HUES64 (cell line): ENCODE measurements around the gene INCENP. TPM values are rescaled to one million over a fixed set of nuclear protein-coding genes. Genes with fewer than 3 reads are reported as not detected.
"Not testable (repeated sequence)": the region's sequence is repeated elsewhere in the genome, so short reads cannot be mapped to it uniquely, and the experiment has no call there.

ENCODE experiments used
- H3K27ac ChIP-seq: 2 replicates; pipeline ENCODE4 v1.7.0; 2013; ENCODE audit warnings: low read depth, low read length, inconsistent platforms
- H3K27me3 ChIP-seq: 2 replicates; pipeline ENCODE4 v1.6.1; 2013; ENCODE audit warnings: mild to moderate bottlenecking, low read length; ENCODE audit not compliant: insufficient read depth
- H3K36me3 ChIP-seq: 2 replicates; pipeline ENCODE4 v1.6.1; 2013; ENCODE audit warnings: mild to moderate bottlenecking, low read length; ENCODE audit not compliant: insufficient read depth
- H3K4me1 ChIP-seq: 2 replicates; pipeline ENCODE4 v1.6.1; 2013; ENCODE audit warnings: mild to moderate bottlenecking, low read length, moderate library complexity; ENCODE audit not compliant: insufficient read depth
- H3K4me3 ChIP-seq: 2 replicates; pipeline ENCODE4 v1.5.1; 2013; ENCODE audit warnings: mild to moderate bottlenecking, low read length, moderate library complexity
- H3K9ac ChIP-seq: 2 replicates; pipeline ENCODE4 v1.6.1; 2013; ENCODE audit warnings: mild to moderate bottlenecking, low read depth, low read length
- H3K9me3 ChIP-seq: 2 replicates; pipeline ENCODE4 v1.6.1; 2013; ENCODE audit warnings: low read depth, low read length; ENCODE audit not compliant: insufficient read depth
- WGBS: fragments of 150-250, 120-280 bp; methylation state at CpG from one replicate; pipeline ENCODE4 v1.1.7; 2013; ENCODE audit warnings: missing lambda C conversion rate; 5-methylcytosine and 5-hydroxymethylcytosine counted together
- polyA plus RNA-seq, 2 experiments: library from polyadenylated mRNA; stranded (reverse); fragments of 50-300 nt; gene quantifications; one replicate each; pipeline ENCODE4 v1.2.3, GENCODE V29; 2013

Gene INCENP
- polyA plus RNA-seq (2013, experiment 1 of 2), result 47.6 TPM
- 53.4 TPM for polyA plus RNA-seq (2013, experiment 2 of 2)

DNA sequence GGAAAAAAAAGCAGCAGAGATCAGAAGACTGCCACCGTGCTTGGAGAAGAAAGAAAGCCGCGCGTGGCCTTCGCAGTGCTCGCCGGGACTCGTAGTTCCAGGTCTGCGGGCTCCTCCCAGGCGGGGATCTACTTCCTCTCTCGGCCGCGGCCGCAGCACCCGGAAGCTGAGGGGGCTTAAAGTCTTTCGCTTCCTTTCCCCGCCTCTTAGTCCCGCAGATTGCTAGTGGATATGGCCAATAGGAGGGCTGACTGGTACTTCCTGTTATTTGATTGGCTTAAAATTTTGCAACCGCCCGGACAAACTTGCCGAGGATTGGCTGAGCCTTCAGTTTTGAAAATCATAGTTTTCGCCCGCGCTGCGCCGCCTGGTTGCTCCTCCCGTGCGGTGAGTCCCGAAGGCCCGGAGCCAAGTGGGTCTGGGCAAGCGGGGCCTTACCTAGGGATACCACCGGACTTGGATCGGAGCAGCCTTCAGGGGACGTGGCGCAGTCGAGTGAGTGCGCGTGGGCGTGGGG lies at the start of gene INCENP:
TSS of gene INCENP (plus strand) at position 343 of the 517 bp plus-strand sequence. CDS start 4,151 bp downstream, outside the sequence.
- Histone ChIP-seq H3K27me3 (no peaks in the 10 kb centered on the region), H3K4me3 (peak within 1 kb of the TSS; percentile 89), H3K9me3 (no peaks in the 10 kb centered on the region), H3K9ac (peak within 1 kb of the TSS; percentile 82), H3K4me1 (peaks cover 14% of the 10 kb centered on the region), H3K36me3 (peaks cover 13% of the 10 kb centered on the region), H3K27ac (0 out of 2 replicates have a peak within 1 kb of the TSS, but pooled peaks have one; percentile 39)
- WGBS, result under 1% methylated on average over 39 of the region's 39 CpGs

DNA sequence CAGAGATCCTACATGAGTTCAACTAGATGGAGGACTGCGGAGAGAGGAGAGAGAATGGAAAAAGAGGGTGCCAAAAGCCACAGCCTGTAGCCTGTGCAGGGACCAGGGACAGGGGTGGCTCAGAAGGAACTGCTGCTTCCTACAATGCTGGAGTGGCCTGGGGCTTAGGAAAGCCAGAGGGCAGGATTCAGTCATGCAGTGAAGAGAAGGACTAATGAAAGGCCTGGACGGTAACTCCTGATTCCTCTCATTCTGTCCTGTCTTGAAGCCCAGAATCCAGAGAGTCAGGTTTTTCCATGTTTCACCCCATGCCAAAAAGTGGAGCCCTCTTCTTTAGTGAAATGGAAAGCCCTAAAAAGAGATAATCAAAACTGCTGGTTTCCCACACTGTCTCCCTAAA lies 48.4 kb upstream of the INCENP start:
- Histone ChIP-seq H3K9me3 (no peaks in the 10 kb centered on the region), H3K36me3 (no peaks in the 10 kb centered on the region), H3K4me1 (no peaks in the 10 kb centered on the region), H3K27me3 (no peaks in the 10 kb centered on the region), H3K27ac (no peak overlapping the region), H3K4me3 (no peak overlapping the region), H3K9ac (no peak overlapping the region)
- WGBS, result 87% methylated on average over 2 of the region's 2 CpGs

DNA sequence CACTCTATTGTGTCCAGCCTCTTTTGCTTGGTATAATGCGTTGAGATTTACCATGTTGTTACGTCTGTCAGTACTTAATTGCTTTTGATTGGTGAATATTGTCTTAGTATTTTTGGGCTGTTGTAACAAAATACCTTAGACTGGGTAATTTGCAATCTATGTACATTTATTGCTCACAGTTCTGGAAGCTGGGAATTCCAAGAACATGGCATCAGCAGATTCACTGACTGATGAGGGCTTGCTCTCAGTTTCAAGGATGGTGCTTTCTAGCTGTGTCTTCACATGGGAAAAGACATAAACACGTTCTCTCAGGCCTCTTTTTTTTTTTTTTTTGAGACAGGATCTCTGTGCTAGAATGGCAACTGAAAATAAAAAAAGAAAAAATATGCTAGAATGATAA lies 46.7 kb upstream of the INCENP start:
- no peaks in the 10 kb centered on the region for H3K36me3 ChIP-seq
- H3K4me3 ChIP-seq, result no peak overlapping the region
- H3K27ac ChIP-seq, result no peak overlapping the region
- no peaks in the 10 kb centered on the region for H3K4me1 ChIP-seq
- 93% methylated on average over 3 of the region's 3 CpGs for WGBS
- no peaks in the 10 kb centered on the region for H3K27me3 ChIP-seq
- no peak overlapping the region for H3K9ac ChIP-seq
- H3K9me3 ChIP-seq, result no peaks in the 10 kb centered on the region

DNA sequence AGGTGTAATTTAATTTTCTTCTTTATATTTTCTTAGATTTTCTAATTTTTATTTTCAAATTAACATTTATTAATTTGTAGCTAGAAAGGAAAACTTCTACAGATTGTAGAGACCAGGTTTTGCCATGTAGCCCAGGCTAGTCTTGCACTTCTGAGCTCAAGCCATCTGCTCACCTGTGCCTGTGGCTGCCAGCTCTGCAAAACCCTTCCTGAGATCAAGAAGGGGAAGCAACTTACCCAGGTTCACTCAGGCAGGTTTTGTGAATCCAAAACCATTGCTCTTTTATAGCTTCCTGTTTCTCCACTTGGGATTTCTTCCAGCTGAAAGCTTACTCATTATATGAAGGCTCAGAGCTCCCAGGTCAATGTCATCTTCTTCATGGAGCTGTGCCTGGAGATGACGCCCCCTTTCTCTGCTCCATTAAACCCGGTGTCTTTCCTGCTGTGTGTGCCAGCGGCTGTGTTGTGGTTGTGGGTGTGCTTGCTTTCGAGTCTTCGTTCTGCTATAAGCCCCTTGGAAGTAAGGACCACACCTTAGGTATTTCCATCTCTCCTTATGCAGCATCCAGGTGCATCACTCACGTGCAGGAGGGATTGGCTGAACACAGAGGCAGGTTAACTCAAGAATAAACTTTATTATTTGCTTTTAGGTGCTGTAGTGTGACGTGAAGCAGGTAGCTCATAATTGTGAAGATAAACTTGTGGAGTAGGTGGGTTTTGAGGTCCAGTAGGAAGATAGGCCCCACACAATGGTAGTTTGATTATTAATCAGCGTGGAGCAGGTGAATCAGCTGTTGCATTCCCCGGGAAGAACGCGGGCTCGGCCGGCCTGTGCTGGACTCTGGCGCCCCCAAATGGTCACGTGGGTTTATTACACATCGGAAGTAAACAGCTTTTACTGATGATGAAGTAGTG lies 42.2 kb upstream of the INCENP start:
- Histone ChIP-seq H3K9me3 (peaks cover 6% of the 10 kb centered on the region; the same call in 1 of the 2 replicates), H3K9ac (no peak overlapping the region), H3K36me3 (no peaks in the 10 kb centered on the region), H3K27me3 (no peaks in the 10 kb centered on the region), H3K27ac (no peak overlapping the region), H3K4me3 (no peak overlapping the region), H3K4me1 (no peaks in the 10 kb centered on the region)
- 28% methylated on average over 16 of the region's 16 CpGs for whole genome bisulfite sequencing

DNA sequence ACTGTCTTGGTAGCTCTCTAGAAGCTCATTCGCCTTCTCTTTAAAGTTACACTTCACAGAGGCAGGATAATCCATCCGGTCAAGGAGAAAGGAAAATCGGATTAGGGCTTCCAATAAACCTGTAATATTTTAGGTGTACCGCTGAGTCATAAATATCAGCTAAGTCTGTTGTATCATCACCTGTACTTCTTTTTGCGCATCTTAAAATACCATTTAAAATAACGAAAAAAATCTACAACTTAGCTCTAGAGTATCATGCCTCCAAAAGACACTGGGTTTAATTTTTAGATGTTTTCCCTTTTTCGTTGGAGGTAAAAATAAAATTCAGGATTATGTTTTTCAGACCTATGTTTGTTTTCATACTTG lies 41.5 kb upstream of the INCENP start:
- peaks cover 7% of the 10 kb centered on the region for H3K9me3 ChIP-seq
- H3K27ac ChIP-seq, result no peak overlapping the region
- H3K27me3 ChIP-seq, result no peaks in the 10 kb centered on the region
- no peak overlapping the region for H3K4me3 ChIP-seq
- WGBS, result 42% methylated on average over 6 of the region's 7 CpGs
- H3K36me3 ChIP-seq, result no peaks in the 10 kb centered on the region
- H3K4me1 ChIP-seq, result no peaks in the 10 kb centered on the region
- no peak overlapping the region for H3K9ac ChIP-seq

DNA sequence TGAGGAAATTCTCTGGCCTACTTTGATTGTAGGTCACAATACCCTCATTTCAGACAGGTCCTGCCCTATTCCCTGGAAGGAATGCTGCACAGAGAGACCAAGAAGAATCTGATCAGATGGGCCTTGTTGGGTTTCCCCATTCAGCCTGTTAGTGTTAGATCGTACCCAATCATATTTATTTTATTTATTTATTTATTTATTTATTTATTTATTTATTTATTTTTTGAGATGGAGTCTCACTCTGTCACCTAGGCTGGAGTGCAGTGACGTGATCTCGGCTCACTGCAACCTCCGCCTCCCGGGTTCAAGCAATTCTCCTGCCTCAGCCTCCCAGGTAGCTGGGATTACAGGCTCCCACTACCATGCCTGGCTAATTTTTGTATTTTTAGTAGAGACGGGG lies 39.0 kb upstream of the INCENP start:
- H3K4me1 ChIP-seq, H3K9ac ChIP-seq, H3K36me3 ChIP-seq, H3K4me3 ChIP-seq, H3K27ac ChIP-seq, H3K27me3 ChIP-seq: not testable (repeated sequence)
- WGBS, result 96% methylated on average over 5 of the region's 6 CpGs
- peaks cover 32% of the 10 kb centered on the region for H3K9me3 ChIP-seq

DNA sequence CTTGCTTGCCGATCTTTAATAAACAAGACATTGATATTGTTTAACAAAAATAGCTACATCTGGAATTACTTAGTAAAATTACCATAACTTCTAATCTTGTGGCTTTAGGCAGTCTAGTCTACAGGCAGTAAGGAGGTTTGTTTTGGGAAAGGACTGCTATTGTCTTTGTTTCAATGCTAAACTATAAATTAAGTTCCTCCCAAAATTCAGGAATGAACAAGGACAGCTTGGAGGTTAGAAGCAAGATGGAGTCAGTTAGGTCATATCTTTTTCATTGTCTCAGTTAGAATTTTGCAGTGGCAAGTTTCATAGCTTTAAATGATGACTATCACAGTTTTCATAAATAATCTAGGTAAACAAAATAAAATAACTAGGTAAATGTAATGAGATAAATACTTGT lies 36.1 kb upstream of the INCENP start:
- no peaks in the 10 kb centered on the region for H3K4me1 ChIP-seq
- no peak overlapping the region for H3K9ac ChIP-seq
- H3K27ac ChIP-seq, result no peak overlapping the region
- no peaks in the 10 kb centered on the region for H3K36me3 ChIP-seq
- H3K9me3 ChIP-seq, result peaks cover 45% of the 10 kb centered on the region
- H3K27me3 ChIP-seq, result no peaks in the 10 kb centered on the region
- WGBS, result no CpG with 5 or more reads among the region's 1 CpG
- no peak overlapping the region for H3K4me3 ChIP-seq

DNA sequence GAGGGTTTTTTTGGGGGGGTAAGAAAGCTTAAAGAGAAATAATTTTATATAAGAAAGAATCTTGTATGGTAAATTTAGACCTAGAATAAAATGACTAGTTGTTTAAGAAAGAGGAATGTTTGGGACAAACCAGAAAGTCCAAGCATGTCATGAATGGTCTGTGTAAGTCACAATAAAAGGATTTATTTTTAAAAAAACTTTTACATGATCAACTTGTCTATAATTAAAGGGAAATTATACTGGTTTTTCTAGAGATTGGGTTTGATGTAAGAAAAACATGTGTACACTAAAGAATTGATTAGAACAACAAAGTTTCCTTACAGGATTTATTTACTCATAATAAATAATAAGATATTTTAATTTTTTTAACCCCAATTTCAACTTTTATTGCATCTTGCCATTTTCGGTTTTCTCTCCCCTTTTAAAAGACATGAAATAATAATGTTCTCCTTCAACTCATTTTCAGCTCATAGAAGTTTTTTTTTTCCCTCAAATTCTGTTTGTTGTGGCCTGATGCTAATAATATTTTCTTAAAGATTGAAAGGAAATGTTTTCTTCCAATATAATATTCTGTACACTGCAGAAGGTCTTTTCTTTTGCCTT lies 35.4 kb upstream of the INCENP start:
- Histone ChIP-seq H3K27me3 (no peaks in the 10 kb centered on the region), H3K4me3 (no peak overlapping the region), H3K9me3 (peaks cover 45% of the 10 kb centered on the region), H3K9ac (no peak overlapping the region), H3K36me3 (no peaks in the 10 kb centered on the region), H3K27ac (no peak overlapping the region), H3K4me1 (no peaks in the 10 kb centered on the region)
- WGBS, result 57% methylated on average over 1 of the region's 1 CpG

DNA sequence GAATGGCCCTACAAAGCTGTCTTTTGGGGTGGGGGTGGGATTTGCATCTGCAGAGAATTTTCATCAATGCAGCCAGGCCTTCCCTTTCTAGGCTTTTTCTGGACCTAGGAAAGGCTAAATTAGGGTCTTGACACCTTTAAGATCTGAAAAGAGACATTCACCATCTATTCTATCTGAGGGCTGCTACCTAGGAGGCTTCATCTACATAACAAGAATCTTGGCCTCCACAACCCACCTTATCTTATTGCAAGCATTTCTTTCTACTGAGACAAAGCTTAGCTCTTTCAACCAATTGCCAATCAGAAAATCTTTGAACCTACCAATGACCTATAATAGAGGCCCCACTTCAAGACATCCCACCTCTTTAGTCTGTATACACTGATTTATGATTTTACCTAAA lies 20.7 kb upstream of the INCENP start:
- H3K4me1 ChIP-seq, result peaks cover 3% of the 10 kb centered on the region; the same call in 1 of the 2 replicates
- H3K27me3 ChIP-seq, result no peaks in the 10 kb centered on the region
- H3K27ac ChIP-seq, result peak overlapping the region; percentile 44; the same call in 1 of the 2 replicates
- H3K4me3 ChIP-seq, result no peak overlapping the region
- no peaks in the 10 kb centered on the region for H3K36me3 ChIP-seq
- no peak overlapping the region for H3K9ac ChIP-seq
- H3K9me3 ChIP-seq, result no peaks in the 10 kb centered on the region

DNA sequence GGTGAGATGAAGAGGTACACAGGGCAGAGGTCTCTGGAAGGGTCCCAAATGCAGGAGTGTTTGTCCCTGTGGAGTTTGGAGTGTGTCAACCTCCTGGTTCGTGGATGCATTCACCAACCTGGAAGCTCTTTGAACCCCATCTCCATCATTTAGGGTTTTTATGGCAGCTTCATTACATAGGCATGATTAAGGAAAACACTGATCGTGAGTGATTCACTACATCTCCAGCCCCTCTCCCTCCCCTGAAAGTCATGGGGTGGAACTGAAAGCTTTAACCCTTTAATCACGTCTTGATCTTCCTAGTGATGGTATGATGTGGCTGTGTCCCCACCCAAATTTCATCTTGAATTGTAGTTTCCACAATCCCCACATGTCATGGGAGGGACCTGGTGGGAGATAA lies 19.8 kb upstream of the INCENP start:
- no peak overlapping the region for H3K4me3 ChIP-seq
- 93% methylated on average over 2 of the region's 3 CpGs for whole genome bisulfite sequencing
- H3K9ac ChIP-seq, result no peak overlapping the region
- no peaks in the 10 kb centered on the region for H3K9me3 ChIP-seq
- no peaks in the 10 kb centered on the region for H3K27me3 ChIP-seq
- no peak overlapping the region for H3K27ac ChIP-seq
- no peaks in the 10 kb centered on the region for H3K36me3 ChIP-seq
- peaks cover 3% of the 10 kb centered on the region; the same call in 1 of the 2 replicates for H3K4me1 ChIP-seq
